ENCODE results near the gene ZNF862. TPM values are rescaled to one million over a fixed set of nuclear protein-coding genes. Genes with fewer than 3 reads are reported as not detected.
"Not testable (repeated sequence)": the region's sequence is repeated elsewhere in the genome, so short reads cannot be mapped to it uniquely, and the experiment has no call there.

Gene ZNF862
- total RNA-seq, 1 donor from 2014 or later, result 23.9 TPM

- no peaks in the 10 kb centered on the region for H3K36me3 Mint-ChIP-seq
- DNase-seq (ENCODE audit: extremely low spot score, unreplicated experiment), result no peak
- H3K27ac Mint-ChIP-seq, result no peak overlapping the region
- H3K9me3 Mint-ChIP-seq, result no peaks in the 10 kb centered on the region
- H3K4me3 Mint-ChIP-seq, result no peak overlapping the region
- TF ChIP-seq, protein P1, sequence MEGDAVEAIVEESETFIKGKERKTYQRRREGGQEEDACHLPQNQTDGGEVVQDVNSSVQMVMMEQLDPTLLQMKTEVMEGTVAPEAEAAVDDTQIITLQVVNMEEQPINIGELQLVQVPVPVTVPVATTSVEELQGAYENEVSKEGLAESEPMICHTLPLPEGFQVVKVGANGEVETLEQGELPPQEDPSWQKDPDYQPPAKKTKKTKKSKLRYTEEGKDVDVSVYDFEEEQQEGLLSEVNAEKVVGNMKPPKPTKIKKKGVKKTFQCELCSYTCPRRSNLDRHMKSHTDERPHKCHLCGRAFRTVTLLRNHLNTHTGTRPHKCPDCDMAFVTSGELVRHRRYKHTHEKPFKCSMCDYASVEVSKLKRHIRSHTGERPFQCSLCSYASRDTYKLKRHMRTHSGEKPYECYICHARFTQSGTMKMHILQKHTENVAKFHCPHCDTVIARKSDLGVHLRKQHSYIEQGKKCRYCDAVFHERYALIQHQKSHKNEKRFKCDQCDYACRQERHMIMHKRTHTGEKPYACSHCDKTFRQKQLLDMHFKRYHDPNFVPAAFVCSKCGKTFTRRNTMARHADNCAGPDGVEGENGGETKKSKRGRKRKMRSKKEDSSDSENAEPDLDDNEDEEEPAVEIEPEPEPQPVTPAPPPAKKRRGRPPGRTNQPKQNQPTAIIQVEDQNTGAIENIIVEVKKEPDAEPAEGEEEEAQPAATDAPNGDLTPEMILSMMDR (conservative IDR thresholded peaks at IDR 0.05), result no peak
- peaks cover 2% of the 10 kb centered on the region for H3K27me3 Mint-ChIP-seq
- no peaks in the 10 kb centered on the region for H3K4me1 Mint-ChIP-seq (ENCODE audit: unreplicated experiment)
Observed at GRCh38 chr7:149826344-149827088, 11.7 kb upstream of the ZNF862 start.

DNA sequence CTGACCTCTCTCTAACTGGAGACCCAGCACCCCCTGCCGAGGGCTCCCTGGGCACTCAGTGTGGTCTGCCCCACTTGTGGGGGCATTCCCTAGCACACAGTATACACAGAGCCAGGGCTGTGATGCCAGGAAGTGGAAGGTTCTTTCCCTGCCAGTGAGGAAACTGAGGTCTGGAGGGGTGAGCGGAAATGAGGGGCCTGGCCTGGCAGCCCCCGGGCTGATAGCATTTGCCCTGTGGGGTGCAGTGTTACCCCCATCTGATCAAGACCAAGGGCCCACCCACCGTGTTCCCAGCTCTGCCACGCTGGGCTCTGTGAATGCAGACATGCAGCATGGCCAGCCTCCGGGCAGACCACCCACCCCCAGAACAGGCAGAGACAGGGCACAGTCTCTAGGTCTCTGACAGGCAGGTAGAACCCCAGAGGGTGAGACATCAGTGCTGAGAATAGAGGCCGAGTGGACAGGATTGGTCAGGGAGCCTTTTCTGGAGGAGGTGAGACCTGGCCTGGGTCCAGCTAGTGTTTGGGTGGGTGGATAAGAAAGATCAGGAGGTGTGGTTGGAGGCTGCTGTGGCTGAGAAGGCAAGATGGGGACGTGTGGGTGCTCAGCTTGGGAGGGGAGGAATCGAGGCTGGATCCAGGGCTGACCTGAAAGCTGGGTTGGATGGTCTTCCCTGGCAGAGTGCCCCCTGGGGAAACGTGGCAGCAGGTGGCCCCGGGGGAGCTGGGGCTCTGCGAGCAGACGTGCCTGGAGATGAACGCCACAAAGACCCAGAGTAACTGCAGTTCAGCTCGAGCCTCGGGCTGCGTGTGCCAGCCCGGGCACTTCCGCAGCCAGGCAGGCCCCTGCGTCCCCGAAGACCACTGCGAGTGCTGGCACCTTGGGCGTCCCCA lies 10.8 kb upstream of the ZNF862 start:
- H3K4me3 Mint-ChIP-seq, result no peak overlapping the region
- no peaks in the 10 kb centered on the region for H3K4me1 Mint-ChIP-seq (ENCODE audit: unreplicated experiment)
- no peak overlapping the region for H3K27ac Mint-ChIP-seq
- H3K9me3 Mint-ChIP-seq, result no peaks in the 10 kb centered on the region
- peaks cover 7% of the 10 kb centered on the region for H3K27me3 Mint-ChIP-seq
- DNase-seq (ENCODE audit: extremely low spot score, unreplicated experiment), result no peak
- TF ChIP-seq, protein P1 (conservative IDR thresholded peaks at IDR 0.05), result no peak
- no peaks in the 10 kb centered on the region for H3K36me3 Mint-ChIP-seq

- no peak for DNase-seq (ENCODE audit: extremely low spot score, unreplicated experiment)
- H3K36me3 Mint-ChIP-seq, result no peaks in the 10 kb centered on the region
- no peaks in the 10 kb centered on the region for H3K9me3 Mint-ChIP-seq
- peaks cover 7% of the 10 kb centered on the region for H3K27me3 Mint-ChIP-seq
- no peak overlapping the region for H3K4me3 Mint-ChIP-seq
- TF ChIP-seq, protein P1 (conservative IDR thresholded peaks at IDR 0.05), result no peak
- no peaks in the 10 kb centered on the region for H3K4me1 Mint-ChIP-seq (ENCODE audit: unreplicated experiment)
- H3K27ac Mint-ChIP-seq, result no peak overlapping the region
Observed at GRCh38 chr7:149828357-149829309, 9.5 kb upstream of the ZNF862 start.

GRCh38 chr7:149830527-149830926 lies 7.6 kb upstream of the ZNF862 start:
- H3K4me3 Mint-ChIP-seq; H3K9me3 Mint-ChIP-seq; H3K27ac Mint-ChIP-seq; H3K4me1 Mint-ChIP-seq (ENCODE audit: unreplicated experiment); H3K36me3 Mint-ChIP-seq; DNase-seq (ENCODE audit: extremely low spot score, unreplicated experiment): not testable (repeated sequence)
- H3K27me3 Mint-ChIP-seq, result peaks cover 18% of the 10 kb centered on the region

DNA sequence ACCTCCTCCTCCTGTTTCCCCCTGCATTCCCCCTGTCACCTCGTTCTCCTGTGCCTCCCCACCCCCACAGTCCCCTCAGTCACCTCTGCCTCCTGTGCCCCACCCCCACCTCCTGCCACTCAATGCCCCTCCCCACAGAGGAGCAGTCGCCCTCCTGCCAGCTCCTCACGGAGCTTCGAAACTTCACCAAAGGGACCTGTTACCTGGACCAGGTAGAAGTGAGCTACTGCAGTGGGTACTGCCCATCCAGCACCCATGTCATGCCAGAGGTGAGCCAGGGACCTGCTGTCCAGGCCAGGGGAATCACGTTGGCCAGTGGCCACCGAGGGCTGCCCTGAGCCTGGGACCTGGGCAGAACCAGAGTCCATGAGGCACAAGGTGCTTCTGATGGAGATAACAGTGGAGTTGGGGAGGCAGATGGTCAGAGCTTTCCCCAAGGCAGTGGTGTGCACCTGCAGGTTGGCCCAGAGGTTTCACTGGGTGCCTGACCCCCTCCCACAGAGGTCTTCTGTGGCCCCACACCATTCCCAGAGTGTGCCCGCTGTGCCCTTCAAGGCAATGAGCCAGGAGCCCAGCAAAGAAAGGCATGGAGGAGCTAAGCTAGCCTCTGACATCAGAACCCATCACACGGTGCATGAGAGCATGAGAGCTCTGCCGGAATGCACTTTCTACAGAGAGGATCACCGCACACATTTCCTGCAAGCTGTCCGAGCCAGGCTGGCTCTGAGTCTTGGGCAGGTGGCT lies 7.0 kb upstream of the ZNF862 start:
- no peaks in the 10 kb centered on the region for H3K36me3 Mint-ChIP-seq
- no peaks in the 10 kb centered on the region for H3K4me1 Mint-ChIP-seq (ENCODE audit: unreplicated experiment)
- DNase-seq (ENCODE audit: extremely low spot score, unreplicated experiment), result peak; percentile 58
- no peak overlapping the region for H3K27ac Mint-ChIP-seq
- H3K27me3 Mint-ChIP-seq, result peaks cover 18% of the 10 kb centered on the region
- H3K4me3 Mint-ChIP-seq, result no peak overlapping the region
- H3K9me3 Mint-ChIP-seq, result no peaks in the 10 kb centered on the region
- TF ChIP-seq, protein P1 (conservative IDR thresholded peaks at IDR 0.05), result no peak
